ENCODE results near the gene NPSR1.

NPSR1 gene

DNA sequence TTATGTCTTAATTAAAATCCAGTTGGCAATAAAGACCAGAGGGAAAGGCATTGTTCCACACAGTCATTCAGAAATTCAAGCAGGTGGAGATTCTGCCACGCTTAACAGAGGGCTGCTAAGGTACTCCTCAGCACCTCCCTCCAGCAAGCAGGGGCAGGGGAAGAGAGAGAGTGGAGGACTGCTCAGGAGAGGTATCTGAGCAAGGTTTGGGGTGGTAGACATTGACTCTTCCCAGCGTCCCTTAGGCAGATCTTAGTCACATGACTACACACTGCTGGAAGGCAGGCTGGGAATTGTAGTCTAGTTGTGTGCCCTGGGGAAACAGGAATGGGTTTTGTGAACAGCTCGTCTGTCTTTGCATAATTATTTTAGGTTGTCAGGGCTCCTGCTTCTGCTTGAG is 181.6 kb downstream of the NPSR1 start:
- Histone ChIP-seq H3K36me3 (ENCODE audit: control insufficient read depth in 1 of 2, insufficient read depth in 2 of 2, low read length in 2 of 2) (no peaks in the 10 kb centered on the region), H3K4me3 (ENCODE audit: low read depth in 1 of 2, low read length in 2 of 2) (no peak overlapping the region), H3K9me3 (ENCODE audit: control insufficient read depth in 1 of 2, low read length in 2 of 2) (no peaks in the 10 kb centered on the region), H3K4me1 (ENCODE audit: control insufficient read depth in 1 of 2, insufficient read depth in 2 of 2, low read length in 2 of 2) (no peaks in the 10 kb centered on the region), H3K27me3 (ENCODE audit: low read depth, low read length) (no peaks in the 10 kb centered on the region), H3K27ac (ENCODE audit: low read length) (no peak overlapping the region)

DNA sequence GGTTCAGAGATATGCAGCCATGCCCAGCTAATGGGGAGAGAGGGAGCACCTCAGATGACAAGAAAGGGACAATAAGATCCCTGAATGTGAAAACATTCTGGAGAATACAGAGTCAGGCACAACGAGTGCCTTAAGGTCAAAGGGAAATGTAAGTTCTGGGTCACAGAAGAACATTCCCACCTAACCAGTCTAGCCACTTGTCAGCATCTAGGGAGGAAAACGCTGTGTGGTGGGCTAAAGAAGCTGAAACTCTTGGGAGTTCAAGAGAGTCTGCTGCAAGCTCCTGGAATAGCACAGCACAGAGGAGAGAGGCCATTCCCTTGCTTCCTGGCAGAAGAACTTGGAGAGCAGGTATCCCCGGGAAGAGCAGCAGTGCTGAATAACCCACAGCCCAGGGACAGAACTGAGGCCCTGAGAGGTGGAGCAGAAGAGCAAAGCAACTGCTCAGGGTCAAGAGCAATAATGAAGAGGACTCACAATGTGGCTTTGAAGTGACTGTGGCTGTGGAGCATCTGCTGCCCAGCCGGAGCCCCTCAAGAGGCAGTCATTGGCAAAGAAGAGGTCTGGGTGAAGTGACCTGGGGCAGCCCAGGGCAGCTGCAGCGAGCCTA is 182.3 kb downstream of the NPSR1 start:
- Histone ChIP-seq H3K4me1 (ENCODE audit: control insufficient read depth in 1 of 2, insufficient read depth in 2 of 2, low read length in 2 of 2) (no peaks in the 10 kb centered on the region), H3K27me3 (ENCODE audit: low read depth, low read length) (no peaks in the 10 kb centered on the region), H3K9me3 (ENCODE audit: control insufficient read depth in 1 of 2, low read length in 2 of 2) (no peaks in the 10 kb centered on the region), H3K36me3 (ENCODE audit: control insufficient read depth in 1 of 2, insufficient read depth in 2 of 2, low read length in 2 of 2) (no peaks in the 10 kb centered on the region), H3K27ac (ENCODE audit: low read length) (no peak overlapping the region), H3K4me3 (ENCODE audit: low read depth in 1 of 2, low read length in 2 of 2) (no peak overlapping the region)

DNA sequence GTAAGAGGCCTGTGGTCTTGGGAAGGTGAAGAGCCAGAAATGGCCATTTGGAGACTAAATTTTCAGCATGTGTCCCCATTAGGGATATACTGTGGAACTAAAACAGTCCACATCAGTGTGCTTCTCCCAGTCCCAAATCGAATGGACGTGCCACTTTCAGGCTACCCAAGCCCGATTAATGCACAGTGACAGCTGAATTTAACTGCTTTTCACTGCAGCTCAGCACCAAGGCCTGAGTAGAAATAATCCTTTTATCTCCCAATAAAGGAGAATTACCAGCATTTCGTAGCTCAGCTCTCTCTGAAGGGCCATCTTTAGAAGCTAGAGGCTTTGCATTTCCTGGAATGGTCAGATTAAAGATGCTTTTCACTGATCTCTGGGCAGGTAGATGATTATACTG is 183.3 kb downstream of the NPSR1 start:
- H3K36me3 ChIP-seq (ENCODE audit: control insufficient read depth in 1 of 2, insufficient read depth in 2 of 2, low read length in 2 of 2) = no peaks in the 10 kb centered on the region
- H3K27me3 ChIP-seq (ENCODE audit: low read depth, low read length) = no peaks in the 10 kb centered on the region
- no peak overlapping the region for H3K4me3 ChIP-seq (ENCODE audit: low read depth in 1 of 2, low read length in 2 of 2)
- H3K4me1 ChIP-seq (ENCODE audit: control insufficient read depth in 1 of 2, insufficient read depth in 2 of 2, low read length in 2 of 2) = no peaks in the 10 kb centered on the region
- H3K27ac ChIP-seq (ENCODE audit: low read length) = no peak overlapping the region
- no peaks in the 10 kb centered on the region for H3K9me3 ChIP-seq (ENCODE audit: control insufficient read depth in 1 of 2, low read length in 2 of 2)

DNA sequence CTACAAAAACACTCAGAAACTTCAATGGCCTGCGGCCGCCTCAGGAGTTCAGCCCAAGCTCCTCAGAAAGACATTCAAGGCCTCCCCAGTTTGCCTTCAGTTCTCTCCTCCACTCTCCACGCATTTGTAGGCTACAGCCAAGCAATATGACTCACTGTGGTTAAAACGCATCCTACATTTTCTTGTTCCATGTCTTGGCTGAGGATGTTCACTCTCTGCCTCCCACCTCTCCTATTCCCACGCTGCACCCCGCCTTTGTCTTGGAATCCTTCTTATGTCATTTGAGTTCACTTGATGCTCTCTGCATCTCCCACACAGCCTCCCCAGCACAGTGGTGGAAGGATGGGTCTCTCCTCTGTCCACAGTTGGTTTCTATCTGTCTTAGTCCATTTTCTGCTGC is 184.8 kb downstream of the NPSR1 start:
- Histone ChIP-seq H3K4me3 (ENCODE audit: low read depth in 1 of 2, low read length in 2 of 2) (no peak overlapping the region), H3K9me3 (ENCODE audit: control insufficient read depth in 1 of 2, low read length in 2 of 2) (no peaks in the 10 kb centered on the region), H3K27ac (ENCODE audit: low read length) (no peak overlapping the region), H3K4me1 (ENCODE audit: control insufficient read depth in 1 of 2, insufficient read depth in 2 of 2, low read length in 2 of 2) (no peaks in the 10 kb centered on the region), H3K27me3 (ENCODE audit: low read depth, low read length) (no peaks in the 10 kb centered on the region), H3K36me3 (ENCODE audit: control insufficient read depth in 1 of 2, insufficient read depth in 2 of 2, low read length in 2 of 2) (no peaks in the 10 kb centered on the region)

GRCh38 chr7:34844406-34844805 is 186.4 kb downstream of the NPSR1 start:
- H3K4me1 ChIP-seq (ENCODE audit: control insufficient read depth in 1 of 2, insufficient read depth in 2 of 2, low read length in 2 of 2) = no peaks in the 10 kb centered on the region
- H3K27me3 ChIP-seq (ENCODE audit: low read depth, low read length) = no peaks in the 10 kb centered on the region
- H3K4me3 ChIP-seq (ENCODE audit: low read depth in 1 of 2, low read length in 2 of 2) = no peak overlapping the region
- H3K36me3 ChIP-seq (ENCODE audit: control insufficient read depth in 1 of 2, insufficient read depth in 2 of 2, low read length in 2 of 2) = no peaks in the 10 kb centered on the region
- H3K27ac ChIP-seq (ENCODE audit: low read length) = no peak overlapping the region
- H3K9me3 ChIP-seq (ENCODE audit: control insufficient read depth in 1 of 2, low read length in 2 of 2) = no peaks in the 10 kb centered on the region

GRCh38 chr7:34844936-34845665 is 187.1 kb downstream of the NPSR1 start:
- H3K9me3 ChIP-seq (ENCODE audit: control insufficient read depth in 1 of 2, low read length in 2 of 2) = no peaks in the 10 kb centered on the region
- no peak overlapping the region for H3K27ac ChIP-seq (ENCODE audit: low read length)
- no peaks in the 10 kb centered on the region for H3K36me3 ChIP-seq (ENCODE audit: control insufficient read depth in 1 of 2, insufficient read depth in 2 of 2, low read length in 2 of 2)
- H3K27me3 ChIP-seq (ENCODE audit: low read depth, low read length) = no peaks in the 10 kb centered on the region
- H3K4me1 ChIP-seq (ENCODE audit: control insufficient read depth in 1 of 2, insufficient read depth in 2 of 2, low read length in 2 of 2) = no peaks in the 10 kb centered on the region
- H3K4me3 ChIP-seq (ENCODE audit: low read depth in 1 of 2, low read length in 2 of 2) = no peak overlapping the region

DNA sequence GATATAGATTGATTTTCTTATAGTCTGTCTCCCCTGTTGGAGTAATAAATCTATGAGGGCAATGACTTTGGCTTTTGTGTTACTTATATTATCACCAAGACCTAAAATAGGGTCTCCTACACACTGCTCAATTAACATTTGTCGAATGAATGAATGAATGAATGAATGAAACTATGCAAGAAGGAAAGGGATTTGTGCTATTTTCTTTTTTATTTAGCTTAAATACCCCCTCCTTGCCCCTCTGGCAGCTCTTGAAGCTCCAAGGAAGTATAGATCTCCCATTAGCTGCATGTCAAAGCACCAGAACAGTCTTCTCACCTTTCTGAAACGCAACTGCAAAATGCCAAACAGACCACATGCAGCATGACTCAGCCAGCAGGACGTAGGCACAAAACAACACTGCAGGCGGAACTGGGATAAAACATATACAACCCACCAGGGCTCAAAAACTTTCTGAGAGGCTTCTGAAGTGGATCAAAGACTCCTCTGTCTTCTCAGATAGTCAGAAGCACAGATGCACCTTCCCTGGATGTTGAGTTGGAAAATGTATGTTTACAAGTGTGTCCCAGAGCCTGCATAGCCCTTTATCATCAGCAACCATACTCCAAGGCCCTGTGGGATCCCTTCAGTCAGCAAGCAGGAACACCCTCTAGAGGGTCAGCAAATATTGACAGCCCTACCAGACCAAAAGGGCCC is 187.8 kb downstream of the NPSR1 start:
- H3K9me3 ChIP-seq (ENCODE audit: control insufficient read depth in 1 of 2, low read length in 2 of 2) = no peaks in the 10 kb centered on the region
- H3K4me3 ChIP-seq (ENCODE audit: low read depth in 1 of 2, low read length in 2 of 2) = no peak overlapping the region
- H3K4me1 ChIP-seq (ENCODE audit: control insufficient read depth in 1 of 2, insufficient read depth in 2 of 2, low read length in 2 of 2) = no peaks in the 10 kb centered on the region
- H3K36me3 ChIP-seq (ENCODE audit: control insufficient read depth in 1 of 2, insufficient read depth in 2 of 2, low read length in 2 of 2) = no peaks in the 10 kb centered on the region
- H3K27ac ChIP-seq (ENCODE audit: low read length) = no peak overlapping the region
- no peaks in the 10 kb centered on the region for H3K27me3 ChIP-seq (ENCODE audit: low read depth, low read length)

DNA sequence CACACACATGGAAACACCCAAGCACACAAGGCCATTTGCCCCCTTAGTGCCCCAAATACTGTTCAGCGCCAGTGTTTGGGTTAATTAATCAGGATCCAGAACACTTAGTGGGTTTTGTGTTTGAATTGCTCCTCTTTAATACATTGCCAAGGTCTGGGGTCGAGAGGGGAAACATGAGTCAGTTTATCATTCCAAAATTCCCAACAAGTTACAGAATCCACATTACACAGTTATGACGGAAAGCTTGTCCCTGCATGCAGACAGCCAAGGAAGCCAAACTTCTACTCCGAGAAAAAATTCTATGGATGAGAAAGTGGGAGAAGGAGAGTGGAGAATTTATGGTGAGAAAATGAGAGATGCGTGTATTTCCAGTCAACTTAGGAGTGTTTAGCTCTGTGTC is 189.0 kb downstream of the NPSR1 start:
- Histone ChIP-seq H3K4me1 (ENCODE audit: control insufficient read depth in 1 of 2, insufficient read depth in 2 of 2, low read length in 2 of 2) (no peaks in the 10 kb centered on the region), H3K27ac (ENCODE audit: low read length) (no peak overlapping the region), H3K27me3 (ENCODE audit: low read depth, low read length) (no peaks in the 10 kb centered on the region), H3K9me3 (ENCODE audit: control insufficient read depth in 1 of 2, low read length in 2 of 2) (no peaks in the 10 kb centered on the region), H3K4me3 (ENCODE audit: low read depth in 1 of 2, low read length in 2 of 2) (no peak overlapping the region), H3K36me3 (ENCODE audit: control insufficient read depth in 1 of 2, insufficient read depth in 2 of 2, low read length in 2 of 2) (no peaks in the 10 kb centered on the region)

- no peaks in the 10 kb centered on the region for H3K4me1 ChIP-seq (ENCODE audit: control insufficient read depth in 1 of 2, insufficient read depth in 2 of 2, low read length in 2 of 2)
- no peaks in the 10 kb centered on the region for H3K9me3 ChIP-seq (ENCODE audit: control insufficient read depth in 1 of 2, low read length in 2 of 2)
- no peaks in the 10 kb centered on the region for H3K36me3 ChIP-seq (ENCODE audit: control insufficient read depth in 1 of 2, insufficient read depth in 2 of 2, low read length in 2 of 2)
- H3K27me3 ChIP-seq (ENCODE audit: low read depth, low read length) = no peaks in the 10 kb centered on the region
- H3K4me3 ChIP-seq (ENCODE audit: low read depth in 1 of 2, low read length in 2 of 2) = no peak overlapping the region
- H3K27ac ChIP-seq (ENCODE audit: low read length) = no peak overlapping the region
These were observed 190.7 kb downstream of the NPSR1 start for GRCh38 chr7:34848670-34849069.

DNA sequence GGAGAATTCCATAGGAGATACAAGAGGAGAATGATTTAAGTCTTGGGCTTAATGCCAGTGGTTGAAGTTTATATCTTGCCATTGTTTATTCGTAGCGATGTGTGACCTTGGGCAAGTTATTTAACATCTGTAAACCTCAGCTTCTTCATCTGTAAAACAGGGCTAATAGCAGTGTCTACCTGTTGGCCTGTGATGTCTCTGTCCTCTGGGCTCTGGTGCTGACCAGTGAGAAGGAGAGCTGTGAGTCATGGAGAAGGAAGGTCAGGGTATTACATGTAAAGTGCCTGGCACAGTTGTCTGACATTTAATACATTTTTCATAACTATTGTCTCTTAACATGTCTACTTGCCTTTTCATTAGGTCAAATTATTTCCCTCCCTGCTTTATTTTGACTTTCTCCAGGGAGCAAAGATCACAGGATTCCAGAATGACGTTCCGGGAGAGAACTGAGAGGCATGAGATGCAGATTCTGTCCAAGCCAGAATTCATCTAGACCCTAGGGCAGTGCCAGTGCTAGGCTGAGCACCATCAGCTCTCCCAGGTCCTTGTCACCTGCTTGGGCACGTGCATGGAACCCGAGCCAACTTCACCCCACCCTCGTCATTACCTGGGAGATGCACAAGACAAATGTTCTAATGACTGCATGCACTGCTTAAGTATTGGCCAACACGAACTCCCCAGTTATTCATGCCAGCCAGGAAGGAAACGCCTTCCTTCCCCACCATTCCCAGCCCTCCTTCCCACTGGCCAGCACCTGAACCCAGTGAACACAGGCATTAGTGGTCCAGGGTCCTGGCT is 191.3 kb downstream of the NPSR1 start:
- Histone ChIP-seq H3K9me3 (ENCODE audit: control insufficient read depth in 1 of 2, low read length in 2 of 2) (no peaks in the 10 kb centered on the region), H3K4me1 (ENCODE audit: control insufficient read depth in 1 of 2, insufficient read depth in 2 of 2, low read length in 2 of 2) (no peaks in the 10 kb centered on the region), H3K27ac (ENCODE audit: low read length) (no peak overlapping the region), H3K27me3 (ENCODE audit: low read depth, low read length) (no peaks in the 10 kb centered on the region), H3K36me3 (ENCODE audit: control insufficient read depth in 1 of 2, insufficient read depth in 2 of 2, low read length in 2 of 2) (no peaks in the 10 kb centered on the region), H3K4me3 (ENCODE audit: low read depth in 1 of 2, low read length in 2 of 2) (no peak overlapping the region)

DNA sequence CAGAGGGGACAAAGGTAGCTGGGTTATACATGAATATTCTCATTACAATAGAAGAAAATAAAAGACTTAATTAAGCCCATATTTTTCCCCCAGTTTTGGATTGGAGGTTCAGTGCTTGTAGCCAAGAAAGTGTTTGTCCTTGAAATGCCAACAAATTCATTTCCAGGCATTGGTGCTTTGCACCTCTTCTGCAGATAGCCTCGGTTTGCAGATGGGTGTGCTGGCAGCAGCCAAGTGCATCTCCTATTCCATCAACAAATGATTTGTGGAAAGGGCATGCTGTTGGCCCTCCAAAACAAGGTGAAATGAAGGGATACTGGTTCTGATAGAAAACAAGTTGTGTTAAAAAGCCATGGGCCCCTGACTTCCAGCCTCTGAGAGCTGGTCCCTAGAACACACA is 192.0 kb downstream of the NPSR1 start:
- H3K4me1 ChIP-seq (ENCODE audit: control insufficient read depth in 1 of 2, insufficient read depth in 2 of 2, low read length in 2 of 2) = no peaks in the 10 kb centered on the region
- H3K4me3 ChIP-seq (ENCODE audit: low read depth in 1 of 2, low read length in 2 of 2) = no peak overlapping the region
- no peaks in the 10 kb centered on the region for H3K27me3 ChIP-seq (ENCODE audit: low read depth, low read length)
- H3K9me3 ChIP-seq (ENCODE audit: control insufficient read depth in 1 of 2, low read length in 2 of 2) = no peaks in the 10 kb centered on the region
- H3K27ac ChIP-seq (ENCODE audit: low read length) = no peak overlapping the region
- no peaks in the 10 kb centered on the region for H3K36me3 ChIP-seq (ENCODE audit: control insufficient read depth in 1 of 2, insufficient read depth in 2 of 2, low read length in 2 of 2)
